T-helper 2 cell treated with Interferon-gamma antibody and Interleukin-4, amounts not matched to agents 5 μg/mL and 100 μg/mL, for 36 hours (primary cell): ENCODE data around the gene COL9A3.

Source experiments
- DNase-seq: peaks from one replicate; pipeline ENCODE4 v3.0.0; 2021; ENCODE audit warnings: low spot score
- H3K27ac Mint-ChIP-seq: one replicate; pipeline ENCODE4 v1.8.0; 2021; ENCODE audit warnings: mild to moderate bottlenecking, mixed read lengths
- H3K27me3 Mint-ChIP-seq: one replicate; pipeline ENCODE4 v1.8.0; 2021; ENCODE audit warnings: low read depth, mixed read lengths
- H3K36me3 Mint-ChIP-seq: one replicate; pipeline ENCODE4 v1.8.0; 2021; ENCODE audit warnings: low read depth, mixed read lengths
- H3K4me1 Mint-ChIP-seq: one replicate; pipeline ENCODE4 v1.8.0; 2021; ENCODE audit warnings: low read depth, mixed read lengths
- H3K4me3 Mint-ChIP-seq: one replicate; pipeline ENCODE4 v1.8.0; 2022; ENCODE audit warnings: mild to moderate bottlenecking, moderate library complexity, mixed read lengths
- H3K9me3 Mint-ChIP-seq: one replicate; pipeline ENCODE4 v1.8.0; 2021; ENCODE audit warnings: mixed read lengths

The COL9A3 gene

GRCh38 chr20:62887152-62887859 lies 70.5 kb downstream of the COL9A3 start:
- DNase-seq = no peak
- peaks cover 19% of the 10 kb centered on the region for H3K4me1 Mint-ChIP-seq
- H3K4me3 Mint-ChIP-seq = no peak overlapping the region
- peak overlapping the region; percentile 45 for H3K27ac Mint-ChIP-seq
- no peaks in the 10 kb centered on the region for H3K9me3 Mint-ChIP-seq
- H3K36me3 Mint-ChIP-seq = peaks cover 43% of the 10 kb centered on the region
- H3K27me3 Mint-ChIP-seq = no peaks in the 10 kb centered on the region

- Mint-ChIP-seq H3K4me3 (no peak overlapping the region), H3K4me1 (peaks cover 23% of the 10 kb centered on the region), H3K9me3 (no peaks in the 10 kb centered on the region), H3K27ac (peak overlapping the region; percentile 45), H3K27me3 (no peaks in the 10 kb centered on the region), H3K36me3 (peaks cover 48% of the 10 kb centered on the region)
- no peak for DNase-seq
Measured at GRCh38 chr20:62887860-62888239, 71.0 kb downstream of the COL9A3 start.

GRCh38 chr20:62888406-62888805 lies 71.6 kb downstream of the COL9A3 start:
- Mint-ChIP-seq H3K27me3 (no peaks in the 10 kb centered on the region), H3K4me3 (no peak overlapping the region), H3K9me3 (no peaks in the 10 kb centered on the region), H3K36me3 (peaks cover 53% of the 10 kb centered on the region), H3K27ac (no peak overlapping the region), H3K4me1 (peaks cover 23% of the 10 kb centered on the region)
- DNase-seq = no peak

GRCh38 chr20:62888910-62889309 lies 72.1 kb downstream of the COL9A3 start:
- Mint-ChIP-seq H3K9me3 (no peaks in the 10 kb centered on the region), H3K27me3 (no peaks in the 10 kb centered on the region), H3K4me3 (no peak overlapping the region), H3K4me1 (peaks cover 23% of the 10 kb centered on the region), H3K27ac (no peak overlapping the region), H3K36me3 (peaks cover 58% of the 10 kb centered on the region)
- no peak for DNase-seq

GRCh38 chr20:62889411-62889810 lies 72.6 kb downstream of the COL9A3 start:
- Mint-ChIP-seq H3K27ac (no peak overlapping the region), H3K9me3 (no peaks in the 10 kb centered on the region), H3K27me3 (no peaks in the 10 kb centered on the region), H3K4me3 (no peak overlapping the region), H3K4me1 (peaks cover 23% of the 10 kb centered on the region), H3K36me3 (peaks cover 63% of the 10 kb centered on the region)
- DNase-seq = no peak

GRCh38 chr20:62889871-62890270 lies 73.0 kb downstream of the COL9A3 start:
- H3K36me3 Mint-ChIP-seq = peaks cover 68% of the 10 kb centered on the region
- H3K9me3 Mint-ChIP-seq = no peaks in the 10 kb centered on the region
- peaks cover 23% of the 10 kb centered on the region for H3K4me1 Mint-ChIP-seq
- H3K27ac Mint-ChIP-seq = no peak overlapping the region
- no peak overlapping the region for H3K4me3 Mint-ChIP-seq
- no peak for DNase-seq
- no peaks in the 10 kb centered on the region for H3K27me3 Mint-ChIP-seq

GRCh38 chr20:62890444-62890843 lies 73.6 kb downstream of the COL9A3 start:
- H3K9me3 Mint-ChIP-seq = no peaks in the 10 kb centered on the region
- peaks cover 73% of the 10 kb centered on the region for H3K36me3 Mint-ChIP-seq
- no peak overlapping the region for H3K27ac Mint-ChIP-seq
- no peak overlapping the region for H3K4me3 Mint-ChIP-seq
- no peak for DNase-seq
- H3K27me3 Mint-ChIP-seq = no peaks in the 10 kb centered on the region
- H3K4me1 Mint-ChIP-seq = peaks cover 23% of the 10 kb centered on the region
